HG03066 (cell line): ENCODE measurements around the gene CYTH1.
"Not testable (repeated sequence)": the region's sequence is repeated elsewhere in the genome, so short reads cannot be mapped to it uniquely, and the experiment has no call there.

Experiments
- ATAC-seq: cut with Tn5 transposase; IDR thresholded peaks from one replicate; pipeline ENCODE4 v1.9.1; 2021; ENCODE audit warnings: low read depth; ENCODE audit not compliant: unreplicated experiment

Gene CYTH1

GRCh38 chr17:78675836-78676235, 106.2 kb downstream of the CYTH1 start:
- no peak for ATAC-seq

- no peak for ATAC-seq
Observed at GRCh38 chr17:78675316-78675616, 106.8 kb downstream of the CYTH1 start.

GRCh38 chr17:78674595-78675315, 107.3 kb downstream of the CYTH1 start:
- ATAC-seq = no peak

GRCh38 chr17:78674156-78674555, 107.9 kb downstream of the CYTH1 start:
- ATAC-seq = no peak

- no peak for ATAC-seq
Observed at GRCh38 chr17:78673395-78673794, 108.7 kb downstream of the CYTH1 start.

GRCh38 chr17:78672871-78673371, 109.2 kb downstream of the CYTH1 start:
- no peak for ATAC-seq

GRCh38 chr17:78672005-78672404, 110.1 kb downstream of the CYTH1 start:
- no peak for ATAC-seq

GRCh38 chr17:78671726-78672001, 110.4 kb downstream of the CYTH1 start:
- ATAC-seq = not testable (repeated sequence)

- no peak for ATAC-seq
Observed at GRCh38 chr17:78670850-78671725, 111.0 kb downstream of the CYTH1 start.

GRCh38 chr17:78669975-78670518, 112.0 kb downstream of the CYTH1 start:
- no peak for ATAC-seq

- no peak for ATAC-seq
Observed at GRCh38 chr17:78669256-78669974, 112.7 kb downstream of the CYTH1 start.

- ATAC-seq = no peak
Observed at GRCh38 chr17:78668847-78669246, 113.2 kb downstream of the CYTH1 start.

GRCh38 chr17:78667741-78668640, 114.1 kb downstream of the CYTH1 start:
- ATAC-seq = no peak

GRCh38 chr17:78667091-78667490, 115.0 kb downstream of the CYTH1 start:
- no peak for ATAC-seq

GRCh38 chr17:78665952-78666920, 115.8 kb downstream of the CYTH1 start:
- no peak for ATAC-seq

GRCh38 chr17:78665387-78665951, 116.6 kb downstream of the CYTH1 start:
- ATAC-seq = no peak

GRCh38 chr17:78664476-78665386, 117.3 kb downstream of the CYTH1 start:
- ATAC-seq = no peak
